Psoas muscle (tissue), 8 donors: ENCODE data around the gene ATP6V1C2. TPM values are rescaled to one million over a fixed set of nuclear protein-coding genes. Genes with fewer than 3 reads are reported as not detected.

Experiments used
- ATAC-seq, 4 donors: fragments of 200-7000 bp; cut with Tn5 transposase; one replicate each; pipeline ENCODE4 v1.9.1; 2020; ENCODE audit warnings: moderate library complexity in 3 of 4, mild to moderate bottlenecking in 2 of 4
- DNase-seq, 2 donors: peaks; one replicate each; pipeline ENCODE4 v3.0.0-alpha.2; 2020
- H3K27ac ChIP-seq: fragments of 200-600 bp; one replicate; pipeline ENCODE4 v1.8.0; 2022
- H3K27me3 ChIP-seq, 3 donors: fragments of 200-600 bp in 1 of 3; one replicate each; pipeline versions ENCODE4 v1.6.1 to v1.8.0; 2013 to 2022; ENCODE audit warnings: low read length in 2 of 3, mild to moderate bottlenecking in 2 of 3, moderate library complexity in 1 of 3; ENCODE audit not compliant: insufficient read depth in 3 of 3
- H3K36me3 ChIP-seq, 2 donors: fragments of 200-600 bp in 1 of 2; one replicate each; pipeline versions ENCODE4 v1.6.1 to v1.8.0; 2013 to 2022; ENCODE audit warnings: low read depth in 1 of 2, mild to moderate bottlenecking in 1 of 2, moderate library complexity in 1 of 2; ENCODE audit not compliant: insufficient read depth in 1 of 2
- H3K4me1 ChIP-seq: fragments of 200-600 bp; one replicate; pipeline ENCODE4 v1.8.0; 2022
- H3K4me3 ChIP-seq: fragments of 200-600 bp; one replicate; pipeline ENCODE4 v1.8.0; 2022; ENCODE audit warnings: mild to moderate bottlenecking
- H3K9me3 ChIP-seq: fragments of 200-600 bp; one replicate; pipeline ENCODE4 v1.8.0; 2022
- WGBS, 3 donors: extraction: QIAGEN DNeasy Blood & Tissue Kit; methylation state at CpG; one replicate each; pipeline versions ENCODE4 v1.1.6 to v1.1.7; 2013; 5-methylcytosine and 5-hydroxymethylcytosine counted together
- intact Hi-C, 2 donors: fragments of 100-400 bp; cut with DNase I; formaldehyde crosslinking; loops; one replicate each; pipeline versions ENCODE4 v1.11.0 to v1.14.2; 2022
- polyA plus RNA-seq, 3 donors: library from polyadenylated mRNA; stranded (reverse); fragments of 200-250 nt; gene quantifications; one replicate each; pipeline ENCODE4 v1.2.3, GENCODE V29; 2013
- total RNA-seq, 4 donors: library from RNA; stranded (reverse); fragmentation: NEBNext Ultra II Directional in 2 of 4; extraction: Animal tissue kit (Norgen Biotek cat#: 25700) in 2 of 4; gene quantifications; one replicate each; pipeline versions ENCODE4 v1.2.1 to v1.2.4, GENCODE V29; 2021 to 2023
- TF ChIP-seq, protein P1 (sequence below): fragments of 200-600 bp; IDR thresholded peaks from one replicate; pipeline ENCODE4 v1.8.0; 2022; ENCODE audit warnings: antibody characterized with exemption
- donor health status: healthy with polysubstance abuse.
- donor health status: DM: no; HTN: no; CAD: no; lungs with moderate emphysema.
- donor health status: Bipolar disorder and iron deficiency.
- donor health status: healthy.
- donor health status: DM: yes; HTN: yes; CAD: no.
- donor health status: DM: no; HTN: no; CAD: no.
- donor health status: DM: no; HTN: no; CAD: no.
- donor health status: DM: yes; HTN: yes; CAD: no.

Gene ATP6V1C2
- total and polyA plus RNA-seq, 7 donors, result 0.11 to 0.70 (median 0.25) TPM

- Histone ChIP-seq H3K36me3 (no peaks in the 10 kb centered on the region), H3K9me3 (no peaks in the 10 kb centered on the region), H3K4me3 (no peak overlapping the region), H3K27me3 (no peaks in the 10 kb centered on the region), H3K4me1 (no peaks in the 10 kb centered on the region), H3K27ac (no peak overlapping the region)
- TF ChIP-seq, protein P1, sequence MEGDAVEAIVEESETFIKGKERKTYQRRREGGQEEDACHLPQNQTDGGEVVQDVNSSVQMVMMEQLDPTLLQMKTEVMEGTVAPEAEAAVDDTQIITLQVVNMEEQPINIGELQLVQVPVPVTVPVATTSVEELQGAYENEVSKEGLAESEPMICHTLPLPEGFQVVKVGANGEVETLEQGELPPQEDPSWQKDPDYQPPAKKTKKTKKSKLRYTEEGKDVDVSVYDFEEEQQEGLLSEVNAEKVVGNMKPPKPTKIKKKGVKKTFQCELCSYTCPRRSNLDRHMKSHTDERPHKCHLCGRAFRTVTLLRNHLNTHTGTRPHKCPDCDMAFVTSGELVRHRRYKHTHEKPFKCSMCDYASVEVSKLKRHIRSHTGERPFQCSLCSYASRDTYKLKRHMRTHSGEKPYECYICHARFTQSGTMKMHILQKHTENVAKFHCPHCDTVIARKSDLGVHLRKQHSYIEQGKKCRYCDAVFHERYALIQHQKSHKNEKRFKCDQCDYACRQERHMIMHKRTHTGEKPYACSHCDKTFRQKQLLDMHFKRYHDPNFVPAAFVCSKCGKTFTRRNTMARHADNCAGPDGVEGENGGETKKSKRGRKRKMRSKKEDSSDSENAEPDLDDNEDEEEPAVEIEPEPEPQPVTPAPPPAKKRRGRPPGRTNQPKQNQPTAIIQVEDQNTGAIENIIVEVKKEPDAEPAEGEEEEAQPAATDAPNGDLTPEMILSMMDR, result no peak
- ATAC-seq (no peak), DNase-seq (no peak)
- WGBS, 3 donors, result 44 to 57% (median 51%) methylated on average over 7 of the region's 7 CpGs
- intact Hi-C loops, result no loop called here
Observed at GRCh38 chr2:10755621-10756020, 34.2 kb downstream of the ATP6V1C2 start.

- H3K36me3 ChIP-seq, result no peaks in the 10 kb centered on the region
- H3K27ac ChIP-seq, result no peak overlapping the region
- DNase-seq (no peak), ATAC-seq (no peak)
- intact Hi-C loops, result no loop called here
- no peaks in the 10 kb centered on the region for H3K9me3 ChIP-seq
- no peak overlapping the region for H3K4me3 ChIP-seq
- TF ChIP-seq, protein P1, result no peak
- 89 to 92% (median 91%) methylated on average over 6 of the region's 6 CpGs for WGBS, 3 donors
- H3K4me1 ChIP-seq, result no peaks in the 10 kb centered on the region
- H3K27me3 ChIP-seq, result no peaks in the 10 kb centered on the region
Observed at GRCh38 chr2:10757814-10758286, 36.4 kb downstream of the ATP6V1C2 start.

DNA sequence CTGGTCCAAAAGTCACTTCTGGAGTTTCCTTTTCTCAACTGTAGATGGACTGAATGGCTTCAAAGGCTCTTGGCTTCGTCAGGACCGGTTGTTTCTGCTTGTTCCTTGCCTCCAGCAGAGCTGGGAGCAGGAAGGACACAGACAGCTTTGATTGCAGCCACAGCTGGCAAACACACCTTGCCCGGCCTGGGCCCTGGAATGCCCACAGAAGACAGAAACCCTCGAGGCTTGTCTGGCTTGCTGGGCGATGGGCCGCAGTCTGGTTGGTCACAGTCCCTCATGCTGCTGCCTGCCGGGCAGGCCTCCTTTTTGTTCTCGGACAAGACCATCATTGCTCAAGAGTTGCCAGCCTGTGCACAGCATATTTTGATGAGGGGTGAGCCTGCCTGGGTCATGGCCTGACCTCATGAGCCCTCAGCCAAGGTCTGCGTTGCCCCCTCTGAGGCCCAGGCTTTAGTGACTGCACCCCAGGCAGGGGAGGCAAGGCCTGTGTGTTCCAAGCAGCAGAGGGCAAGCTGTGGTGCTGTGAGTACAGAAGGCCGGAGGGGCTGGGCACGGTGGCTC lies 37.8 kb downstream of the ATP6V1C2 start:
- DNase-seq (no peak), ATAC-seq (no peak)
- TF ChIP-seq, protein P1, result no peak
- H3K9me3 ChIP-seq, result no peaks in the 10 kb centered on the region
- 76 to 84% (median 79%) methylated on average over 11 of the region's 11 CpGs for WGBS, 3 donors
- H3K27me3 ChIP-seq, result no peaks in the 10 kb centered on the region
- intact Hi-C loops, result no loop called here
- no peaks in the 10 kb centered on the region for H3K4me1 ChIP-seq
- H3K36me3 ChIP-seq, result no peaks in the 10 kb centered on the region
- no peak overlapping the region for H3K4me3 ChIP-seq
- H3K27ac ChIP-seq, result no peak overlapping the region

DNA sequence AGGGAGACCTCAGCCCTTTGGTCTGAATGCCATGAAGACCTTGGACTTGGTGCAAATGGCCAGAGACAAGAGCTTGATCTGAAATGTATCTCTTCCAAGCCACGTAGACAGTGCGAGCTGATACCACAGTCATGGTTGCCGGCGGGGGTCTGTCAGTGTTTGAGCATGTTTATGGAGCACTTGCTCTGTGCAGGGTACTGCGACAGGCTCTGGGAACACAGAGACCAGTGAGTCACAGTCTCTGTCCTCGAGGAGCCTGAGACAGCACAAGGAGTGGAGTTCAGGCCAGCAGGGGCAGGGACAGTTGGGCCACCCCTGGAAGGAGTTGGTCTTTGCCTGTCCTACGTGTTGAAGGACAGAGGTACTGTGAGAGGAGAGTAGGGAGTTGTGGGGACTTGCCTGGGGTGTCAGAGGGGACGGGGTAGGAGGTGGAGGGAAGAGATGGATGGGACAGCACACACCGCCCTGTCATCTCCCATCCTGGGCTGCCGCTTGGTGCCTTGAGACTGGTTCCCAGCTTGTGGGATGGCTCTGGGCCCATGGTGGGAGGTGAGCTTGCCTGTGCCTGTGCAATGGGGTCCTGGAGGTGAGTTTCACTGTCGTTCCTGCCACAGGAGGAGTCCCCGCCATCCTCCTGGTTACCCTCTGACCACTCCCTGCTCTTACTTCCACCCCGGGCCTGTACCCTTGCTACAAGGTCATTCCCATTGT lies 39.5 kb downstream of the ATP6V1C2 start:
- ATAC-seq, result peak in 1 of 4 donors; percentile 16
- TF ChIP-seq, protein P1, result no peak
- 85 to 89% (median 87%) methylated on average over 13 of the region's 13 CpGs for WGBS, 3 donors
- H3K36me3 ChIP-seq, result no peaks in the 10 kb centered on the region
- H3K9me3 ChIP-seq, result no peaks in the 10 kb centered on the region
- H3K4me1 ChIP-seq, result no peaks in the 10 kb centered on the region
- intact Hi-C loops, result no loop called here
- H3K27me3 ChIP-seq, result no peaks in the 10 kb centered on the region
- no peak overlapping the region for H3K27ac ChIP-seq
- DNase-seq, result no peak
- H3K4me3 ChIP-seq, result no peak overlapping the region
